GM12878 (cell line): ENCODE data around the gene KCNB1.

Experiments used
- CTCF ChIP-seq, 3 experiments: IDR thresholded peaks in 2 of 3; conservative IDR thresholded peaks in 1 of 3; 2 replicates each; pipeline ENCODE4 v1.5.1; 2011; ENCODE audit warnings: low read depth in 3 of 3, low read length in 3 of 3, mild to moderate bottlenecking in 3 of 3, control low read depth in 2 of 3, moderate library complexity in 2 of 3, inconsistent platforms in 1 of 3, mixed read lengths in 1 of 3; ENCODE audit not compliant: control insufficient read depth in 2 of 3, insufficient read depth in 1 of 3; ENCODE audit errors: extremely low read depth in 1 of 3
- EZH2 ChIP-seq: IDR thresholded peaks from 2 replicates; pipeline ENCODE4 v1.6.1; 2012; ENCODE audit warnings: low read depth, mild to moderate bottlenecking, control low read depth, inconsistent platforms, low read length, borderline replicate concordance; ENCODE audit not compliant: control insufficient read depth
- GABPA ChIP-seq: IDR thresholded peaks from 2 replicates; pipeline ENCODE4 v1.6.1; 2014; ENCODE audit warnings: antibody characterized with exemption, low read depth, mild to moderate bottlenecking, inconsistent platforms
- MYC ChIP-seq: IDR thresholded peaks from 2 replicates; pipeline ENCODE4 v1.6.1; 2011; ENCODE audit warnings: mild to moderate bottlenecking, low read length, moderate library complexity, inconsistent platforms; ENCODE audit not compliant: insufficient read depth, insufficient replicate concordance, insufficient read length, severe bottlenecking
- NBN ChIP-seq: fragments of 450-650 bp; IDR thresholded peaks from 2 replicates; pipeline ENCODE4 v1.6.1; 2016
- POLR2A ChIP-seq: IDR thresholded peaks from 2 replicates; pipeline ENCODE4 v1.6.1; 2011; ENCODE audit warnings: low read depth, mild to moderate bottlenecking, low read length
- POLR2AphosphoS5 ChIP-seq: IDR thresholded peaks from 2 replicates; pipeline ENCODE4 v1.6.1; 2011; ENCODE audit warnings: mild to moderate bottlenecking, low read length, inconsistent platforms
- RB1 ChIP-seq: fragments of 450-650 bp; formaldehyde crosslinking; IDR thresholded peaks from 2 replicates; pipeline ENCODE4 v1.6.1; 2017; ENCODE audit warnings: mild to moderate bottlenecking, borderline replicate concordance
- REST ChIP-seq: IDR thresholded peaks from 2 replicates; pipeline ENCODE4 v1.6.1; 2012; ENCODE audit warnings: mild to moderate bottlenecking, low read depth, low read length
- WRNIP1 ChIP-seq: IDR thresholded peaks from 2 replicates; pipeline ENCODE4 v1.6.1; 2011; ENCODE audit warnings: low read depth, low read length, improper control_type of control experiment, borderline replicate concordance
- ZNF274 ChIP-seq: IDR thresholded peaks from one replicate; pipeline ENCODE4 v1.8.0; 2011; ENCODE audit not compliant: insufficient read length, insufficient read depth
- ZSCAN29 ChIP-seq: fragments of 450-650 bp; IDR thresholded peaks from 2 replicates; pipeline ENCODE4 v1.6.1; 2017; ENCODE audit warnings: mild to moderate bottlenecking, moderate library complexity
- TF ChIP-seq, protein P1 (sequence below): IDR thresholded peaks from 2 replicates; pipeline ENCODE4 v1.6.1; 2012; ENCODE audit warnings: low read depth, low read length, improper control_type of control experiment

DNA sequence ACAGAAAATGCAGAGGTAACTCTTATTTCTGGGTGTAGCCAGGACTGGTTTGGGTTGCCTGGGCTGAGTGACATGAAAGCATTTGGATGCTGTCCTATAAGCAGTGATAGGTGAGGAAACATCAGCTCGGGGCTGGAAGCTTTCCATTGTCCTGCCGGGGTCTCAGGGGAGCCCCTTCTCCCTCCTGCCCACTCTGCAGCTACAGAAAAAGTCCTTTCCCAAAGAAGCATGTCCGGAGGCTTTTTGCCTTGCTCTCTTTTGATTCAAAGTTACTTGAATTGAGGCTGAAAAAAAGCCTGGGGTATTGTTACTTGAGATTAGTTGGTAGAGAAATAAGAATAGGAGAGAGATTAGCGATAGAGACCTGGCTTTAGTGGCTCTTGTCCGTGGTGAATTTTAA, 113.9 kb downstream of the KCNB1 start:
- TF ChIP-seq NBN (no peak), GABPA (no peak), MYC (no peak), POLR2A (no peak), REST (no peak), ZSCAN29 (no peak), EZH2 (no peak), CTCF (IDR thresholded peaks at IDR 0.05 in 2 of 3, conservative IDR thresholded peaks at IDR 0.05 in 1 of 3; ENCODE audit: control insufficient read depth in 2 of 3, extremely low read depth in 1 of 3, insufficient read depth in 1 of 3, low read depth in 3 of 3, low read length in 3 of 3) (no peak), WRNIP1 (no peak), RB1 (no peak), ZNF274 (no peak), POLR2AphosphoS5 (no peak)
- TF ChIP-seq, protein P1, sequence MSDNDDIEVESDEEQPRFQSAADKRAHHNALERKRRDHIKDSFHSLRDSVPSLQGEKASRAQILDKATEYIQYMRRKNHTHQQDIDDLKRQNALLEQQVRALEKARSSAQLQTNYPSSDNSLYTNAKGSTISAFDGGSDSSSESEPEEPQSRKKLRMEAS, result no peak
